GM18520 (cell line): ENCODE measurements around the gene OR2Y1.
"Not testable (repeated sequence)": the region's sequence is repeated elsewhere in the genome, so short reads cannot be mapped to it uniquely, and the experiment has no call there.

ENCODE experiments used
- ATAC-seq: cut with Tn5 transposase; IDR thresholded peaks from one replicate; pipeline ENCODE4 v1.9.1; 2021; ENCODE audit not compliant: unreplicated experiment

Gene OR2Y1

GRCh38 chr5:180740953-180741352, 1.1 kb upstream of the OR2Y1 start:
- not testable (repeated sequence) for ATAC-seq

DNA sequence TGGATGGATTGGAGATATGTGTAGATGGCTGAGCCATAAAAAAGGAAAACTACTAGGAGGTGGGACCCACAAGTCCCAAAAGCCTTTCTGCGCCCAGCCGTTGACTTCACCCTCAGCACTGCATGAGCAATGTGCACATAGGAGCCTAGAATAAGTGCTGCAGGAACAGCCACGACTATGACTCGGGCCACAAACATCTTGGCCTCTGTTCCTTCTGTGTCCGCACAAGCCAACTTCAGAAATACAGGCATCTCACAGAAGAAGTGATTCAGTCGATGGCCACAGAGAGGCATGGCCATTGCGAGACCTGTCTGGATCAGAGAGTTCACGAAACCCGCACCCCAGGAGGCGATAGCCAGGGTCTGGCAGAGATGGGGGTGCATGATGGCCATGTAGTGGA, 587 bp downstream of the OR2Y1 start:
- ATAC-seq: no peak

DNA sequence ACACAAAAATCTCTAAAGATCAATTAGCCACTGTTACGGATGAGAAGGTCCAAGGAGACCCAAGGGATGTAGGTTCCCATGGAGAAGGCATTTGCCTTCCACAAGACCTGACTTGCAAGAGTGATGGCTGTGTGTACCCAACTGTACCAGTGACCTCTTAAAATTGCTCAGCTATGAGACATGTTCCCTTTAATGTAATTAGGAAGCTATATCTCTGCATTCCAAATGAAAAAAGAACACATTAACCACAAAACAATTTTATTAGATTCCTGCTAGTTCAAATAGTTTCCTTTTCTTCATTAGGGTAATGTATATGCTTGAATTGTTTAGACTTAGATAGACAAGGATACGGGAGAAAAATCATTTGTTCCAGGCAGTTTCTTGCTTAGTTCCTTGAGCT, 3.3 kb downstream of the OR2Y1 start:
- no peak for ATAC-seq

DNA sequence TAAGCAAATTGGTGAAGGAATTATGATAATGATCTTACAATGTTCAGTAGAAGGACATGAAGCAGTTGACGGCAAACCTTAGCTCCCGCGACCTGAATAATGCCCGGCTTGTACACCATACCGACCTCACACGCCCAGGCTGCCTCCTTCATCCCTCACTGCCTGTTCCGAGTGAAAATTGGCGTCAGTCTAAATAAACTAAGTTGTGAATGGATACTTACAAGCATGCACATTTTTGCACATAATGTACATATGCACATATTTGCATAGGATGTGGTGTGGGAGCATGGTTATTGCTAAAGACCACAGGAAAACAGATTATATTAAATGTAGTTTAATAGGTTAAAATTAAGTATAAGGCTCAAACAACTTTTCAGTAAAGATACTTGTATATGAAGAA, 14.9 kb downstream of the OR2Y1 start:
- no peak for ATAC-seq

DNA sequence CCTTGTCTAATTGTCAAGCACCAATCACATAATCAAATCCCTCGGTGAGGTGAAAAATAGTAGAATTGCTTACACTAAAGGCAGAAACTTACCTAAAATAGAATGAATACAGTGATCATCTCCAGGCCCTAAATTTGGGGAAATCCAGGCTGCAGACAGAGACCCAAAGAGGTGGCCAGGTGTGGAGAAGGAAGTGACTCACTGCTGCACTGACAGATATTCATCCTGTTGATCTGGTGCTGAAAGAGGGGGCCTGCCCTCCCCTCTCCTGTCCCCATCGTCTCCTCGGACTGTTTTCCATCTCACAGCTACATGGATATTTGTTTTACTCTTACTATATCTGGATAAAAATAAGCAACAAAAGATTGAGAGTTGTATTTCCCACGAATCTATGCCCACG, 15.9 kb downstream of the OR2Y1 start:
- no peak for ATAC-seq

DNA sequence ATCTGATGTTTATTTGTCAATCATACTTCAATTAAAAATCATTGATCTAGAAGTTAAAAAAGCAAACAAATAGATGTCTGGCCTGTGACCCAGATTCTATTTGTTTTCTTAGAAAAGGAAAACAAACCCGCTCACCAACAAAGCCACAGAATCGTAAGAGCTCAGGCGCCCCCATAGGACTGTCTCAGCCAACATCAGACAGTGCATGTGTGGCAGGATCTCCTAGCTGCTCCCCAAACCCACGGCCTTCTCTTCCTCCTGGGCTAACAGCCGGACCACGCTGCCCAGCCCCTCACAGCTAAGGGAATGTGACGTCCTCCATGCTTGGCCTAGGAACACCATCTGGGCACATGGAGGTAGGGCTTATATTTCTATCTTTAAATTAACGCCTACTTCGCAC, 19.4 kb downstream of the OR2Y1 start:
- ATAC-seq: no peak

GRCh38 chr5:180719781-180720180, 20.1 kb downstream of the OR2Y1 start:
- no peak for ATAC-seq

DNA sequence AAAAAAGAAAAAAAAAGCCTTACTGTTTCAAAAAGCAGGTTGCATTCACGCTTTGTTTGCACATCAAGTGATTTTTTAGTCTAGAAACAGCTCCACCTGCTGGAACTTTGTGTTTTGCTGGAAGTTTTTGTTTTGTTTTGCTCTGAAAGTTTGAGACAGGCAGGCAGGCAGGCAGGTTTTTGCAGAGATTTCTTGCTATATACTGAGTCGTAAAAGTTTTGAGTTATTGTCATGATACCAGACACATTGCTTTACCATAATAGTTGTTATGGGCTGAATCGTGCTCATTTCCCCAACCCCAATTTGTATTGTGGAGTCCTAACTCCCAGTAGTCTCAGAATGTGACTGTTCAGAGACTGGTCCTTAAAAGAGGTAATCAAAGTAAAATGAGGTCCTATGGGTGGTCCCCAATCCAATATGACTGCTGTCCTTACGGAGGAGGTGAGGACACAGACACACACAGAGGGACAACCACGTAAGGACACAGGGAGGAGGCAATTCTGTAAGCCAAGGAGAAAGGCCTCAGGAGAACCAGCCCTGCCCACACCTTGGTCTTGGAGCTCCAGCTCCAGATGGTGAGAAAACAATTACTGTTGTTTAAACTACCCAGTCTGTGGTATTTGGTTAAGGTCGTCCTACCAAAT, 20.9 kb downstream of the OR2Y1 start:
- ATAC-seq: no peak

DNA sequence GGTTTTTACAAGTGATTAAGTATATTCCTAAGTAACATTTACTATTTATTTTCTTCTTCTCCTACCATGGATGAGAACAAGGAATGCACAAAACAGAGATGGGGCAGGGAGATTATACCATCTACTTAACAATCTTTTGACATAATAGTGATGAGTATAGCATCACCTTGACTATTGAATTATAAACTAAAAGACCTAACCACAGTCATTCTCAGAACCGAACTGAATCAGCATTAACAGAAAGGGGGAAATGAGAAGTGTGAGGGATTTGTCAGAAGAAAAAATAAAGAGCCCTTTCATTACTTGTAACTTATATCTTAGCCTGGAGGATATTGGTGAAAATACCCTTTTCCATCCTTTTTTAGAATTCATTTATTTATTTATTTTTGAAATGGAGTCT, 21.9 kb downstream of the OR2Y1 start:
- ATAC-seq: peak; percentile 55

DNA sequence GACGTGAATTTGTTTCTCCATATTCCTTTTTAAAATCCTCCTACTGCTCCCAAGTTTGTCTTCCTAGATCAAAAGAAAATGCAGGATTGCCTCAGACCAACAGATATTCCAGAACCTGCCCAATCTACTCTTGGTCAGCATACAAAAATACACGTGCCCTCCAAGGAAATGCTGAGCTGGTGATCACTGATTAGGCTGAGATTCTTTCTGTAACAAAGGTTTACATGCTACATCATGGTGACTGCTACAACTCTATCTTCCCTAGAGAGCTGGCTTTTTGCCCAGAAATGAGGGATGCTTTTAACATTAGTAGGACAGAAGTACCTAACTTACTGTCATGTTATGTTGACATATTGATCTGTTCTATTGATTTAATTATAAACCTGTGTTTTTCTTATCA, 35.5 kb downstream of the OR2Y1 start:
- no peak for ATAC-seq

DNA sequence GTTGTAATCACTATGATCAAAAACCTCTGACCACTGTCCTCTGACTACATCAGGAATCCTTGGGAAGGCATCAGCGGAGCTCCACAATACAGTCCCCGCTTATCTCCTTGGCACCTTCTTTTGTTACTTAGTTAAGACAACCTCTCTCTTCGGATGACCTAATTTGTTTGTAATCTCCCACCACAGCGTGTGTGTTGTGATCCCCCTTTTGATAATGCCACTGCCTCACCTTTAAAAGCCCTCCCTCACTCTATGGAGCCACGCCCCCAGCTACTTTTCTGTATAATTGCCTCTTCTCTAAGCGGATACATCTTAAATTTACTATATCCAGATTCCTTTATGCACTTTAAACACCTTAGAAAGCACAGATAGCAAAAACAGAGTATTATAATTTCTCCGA, 35.9 kb downstream of the OR2Y1 start:
- ATAC-seq: no peak

GRCh38 chr5:180703371-180703770, 36.5 kb downstream of the OR2Y1 start:
- ATAC-seq: not testable (repeated sequence)

GRCh38 chr5:180700440-180700839, 39.4 kb downstream of the OR2Y1 start:
- ATAC-seq: not testable (repeated sequence)

GRCh38 chr5:180699042-180699441, 40.8 kb downstream of the OR2Y1 start:
- ATAC-seq: no peak

- no peak for ATAC-seq
Measured at GRCh38 chr5:180696116-180696515, 43.7 kb downstream of the OR2Y1 start.

- no peak for ATAC-seq
Measured at GRCh38 chr5:180692429-180692828, 47.4 kb downstream of the OR2Y1 start.

- no peak for ATAC-seq
Measured at GRCh38 chr5:180691046-180691445, 48.8 kb downstream of the OR2Y1 start.

GRCh38 chr5:180690562-180690961, 49.3 kb downstream of the OR2Y1 start:
- ATAC-seq: no peak

GRCh38 chr5:180689775-180690174, 50.1 kb downstream of the OR2Y1 start:
- no peak for ATAC-seq
